Keratinocyte (primary cell): ENCODE data around the gene AKR1C4.

Experiments
- EZH2 ChIP-seq: IDR thresholded peaks from one replicate; pipeline ENCODE4 v1.6.1; 2012; ENCODE audit warnings: inconsistent platforms, mild to moderate bottlenecking, low read length, moderate library complexity
- TF ChIP-seq, protein P1 (sequence below), 3 experiments: IDR thresholded peaks in 1 of 3; conservative IDR thresholded peaks in 1 of 3; optimal IDR thresholded peaks in 1 of 3; 2 replicates in 2 of 3; 3 replicates in 1 of 3; pipeline versions ENCODE3 to v1.5.1; 2011; ENCODE audit warnings: low read length in 3 of 3, mild to moderate bottlenecking in 3 of 3, moderate library complexity in 2 of 3, control low read depth in 1 of 3, inconsistent platforms in 1 of 3; ENCODE audit not compliant: insufficient read depth in 2 of 3; ENCODE audit errors: extremely low read depth in 1 of 3

DNA sequence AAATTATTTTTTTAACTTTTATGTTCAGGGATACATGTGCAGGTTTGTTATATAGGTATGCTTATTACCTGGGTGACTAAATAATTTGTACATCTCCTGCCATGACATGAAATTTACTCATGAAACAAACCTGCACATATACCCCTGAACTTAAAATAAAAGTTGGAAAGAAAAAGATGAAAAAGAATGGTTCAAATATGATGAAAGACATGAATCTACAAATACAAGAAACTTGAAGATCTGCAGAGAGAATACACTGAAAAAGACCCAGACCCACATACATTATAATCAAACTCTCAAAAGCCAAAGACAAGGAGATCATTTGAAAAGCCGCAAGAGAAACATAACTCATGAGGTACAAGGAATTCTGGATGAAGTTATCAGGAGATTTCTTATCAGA lies 70.2 kb downstream of the AKR1C4 start:
- TF ChIP-seq, protein P1, sequence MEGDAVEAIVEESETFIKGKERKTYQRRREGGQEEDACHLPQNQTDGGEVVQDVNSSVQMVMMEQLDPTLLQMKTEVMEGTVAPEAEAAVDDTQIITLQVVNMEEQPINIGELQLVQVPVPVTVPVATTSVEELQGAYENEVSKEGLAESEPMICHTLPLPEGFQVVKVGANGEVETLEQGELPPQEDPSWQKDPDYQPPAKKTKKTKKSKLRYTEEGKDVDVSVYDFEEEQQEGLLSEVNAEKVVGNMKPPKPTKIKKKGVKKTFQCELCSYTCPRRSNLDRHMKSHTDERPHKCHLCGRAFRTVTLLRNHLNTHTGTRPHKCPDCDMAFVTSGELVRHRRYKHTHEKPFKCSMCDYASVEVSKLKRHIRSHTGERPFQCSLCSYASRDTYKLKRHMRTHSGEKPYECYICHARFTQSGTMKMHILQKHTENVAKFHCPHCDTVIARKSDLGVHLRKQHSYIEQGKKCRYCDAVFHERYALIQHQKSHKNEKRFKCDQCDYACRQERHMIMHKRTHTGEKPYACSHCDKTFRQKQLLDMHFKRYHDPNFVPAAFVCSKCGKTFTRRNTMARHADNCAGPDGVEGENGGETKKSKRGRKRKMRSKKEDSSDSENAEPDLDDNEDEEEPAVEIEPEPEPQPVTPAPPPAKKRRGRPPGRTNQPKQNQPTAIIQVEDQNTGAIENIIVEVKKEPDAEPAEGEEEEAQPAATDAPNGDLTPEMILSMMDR (optimal IDR thresholded peaks at IDR 0.05 in 1 of 3, IDR thresholded peaks at IDR 0.05 in 1 of 3, conservative IDR thresholded peaks at IDR 0.05 in 1 of 3; ENCODE audit: extremely low read depth in 1 of 3, insufficient read depth in 2 of 3, low read length in 3 of 3) = no peak
- TF ChIP-seq EZH2 = no peak
